Activated T-cell treated with anti-CD3 and anti-CD28 coated beads for 4 hours (primary cell): ENCODE measurements around the gene HPCAL1.

Experiments used
- DNase-seq: peaks from one replicate; pipeline ENCODE4 v3.0.0-alpha.2; 2020

The HPCAL1 gene

DNA sequence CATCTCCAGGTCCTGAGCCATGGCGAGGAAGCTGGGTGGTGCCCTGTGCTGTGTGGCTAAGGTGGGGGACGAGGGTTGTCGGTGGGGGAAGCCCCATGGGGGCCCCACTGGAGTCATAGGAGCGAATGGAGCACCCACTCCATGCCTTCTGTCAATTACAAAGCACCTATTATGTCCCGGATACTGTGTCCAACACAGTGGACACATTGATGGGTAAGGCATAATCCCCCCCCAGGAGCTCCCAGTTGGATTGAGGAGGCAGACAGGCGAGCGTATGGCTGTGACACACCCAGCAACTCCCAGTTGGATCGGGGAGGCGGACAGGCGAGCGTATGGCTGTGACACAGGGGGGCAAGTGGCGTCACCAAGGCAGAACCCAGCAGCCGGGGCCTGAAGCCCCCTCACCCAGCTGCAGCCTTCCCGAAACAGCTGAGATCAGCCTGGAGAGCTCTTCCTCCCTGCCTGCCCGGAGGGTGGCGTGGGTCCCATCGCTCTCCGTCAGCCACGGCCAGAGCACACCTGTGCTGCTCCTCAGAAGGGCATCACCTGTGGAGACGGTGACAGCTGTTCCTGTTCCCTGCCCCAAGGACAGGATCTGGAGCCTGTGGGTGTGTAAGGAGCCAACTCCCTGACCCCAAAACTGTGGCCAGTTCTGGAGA is 69.6 kb downstream of the HPCAL1 start:
- no peak for DNase-seq

DNA sequence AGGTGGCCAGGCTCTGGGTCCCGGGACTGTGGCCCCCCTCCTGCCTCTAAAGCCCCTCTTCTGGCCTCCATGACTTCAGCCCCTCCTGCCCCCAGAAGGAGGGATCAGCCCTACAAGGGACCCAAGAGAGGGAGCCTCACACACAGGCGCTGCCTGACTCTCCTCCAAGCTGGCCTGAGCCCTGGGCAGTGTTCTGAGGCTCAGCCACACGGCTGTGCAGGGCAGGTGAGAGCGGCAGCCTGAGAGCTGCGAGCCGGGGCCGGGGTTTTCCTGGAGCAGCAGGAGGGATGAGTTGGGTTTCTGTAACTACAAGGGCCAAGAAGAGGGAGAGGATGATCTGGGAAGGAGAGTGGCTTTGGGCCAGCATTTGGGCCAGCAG is 70.1 kb downstream of the HPCAL1 start:
- DNase-seq: no peak

DNA sequence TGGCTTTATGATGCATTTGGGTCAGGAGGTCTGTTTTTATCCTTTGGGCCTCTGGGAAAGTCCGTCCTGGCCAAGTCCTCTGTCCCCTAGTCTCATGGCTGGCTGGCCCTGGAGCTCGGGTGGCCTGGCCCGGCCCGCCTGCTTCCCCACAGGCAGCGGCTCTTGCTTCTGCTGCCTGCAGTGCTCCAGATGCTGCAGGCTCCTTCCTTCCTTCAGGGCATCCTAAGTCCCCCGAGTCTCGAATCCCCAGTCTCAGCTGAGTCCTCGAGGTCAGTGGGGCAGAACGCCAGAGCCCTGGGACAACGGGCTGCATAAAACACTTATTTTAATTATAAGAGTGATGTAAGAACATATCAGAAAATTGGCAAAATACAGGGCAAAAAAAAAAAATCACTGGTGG is 71.2 kb downstream of the HPCAL1 start:
- DNase-seq: no peak

DNA sequence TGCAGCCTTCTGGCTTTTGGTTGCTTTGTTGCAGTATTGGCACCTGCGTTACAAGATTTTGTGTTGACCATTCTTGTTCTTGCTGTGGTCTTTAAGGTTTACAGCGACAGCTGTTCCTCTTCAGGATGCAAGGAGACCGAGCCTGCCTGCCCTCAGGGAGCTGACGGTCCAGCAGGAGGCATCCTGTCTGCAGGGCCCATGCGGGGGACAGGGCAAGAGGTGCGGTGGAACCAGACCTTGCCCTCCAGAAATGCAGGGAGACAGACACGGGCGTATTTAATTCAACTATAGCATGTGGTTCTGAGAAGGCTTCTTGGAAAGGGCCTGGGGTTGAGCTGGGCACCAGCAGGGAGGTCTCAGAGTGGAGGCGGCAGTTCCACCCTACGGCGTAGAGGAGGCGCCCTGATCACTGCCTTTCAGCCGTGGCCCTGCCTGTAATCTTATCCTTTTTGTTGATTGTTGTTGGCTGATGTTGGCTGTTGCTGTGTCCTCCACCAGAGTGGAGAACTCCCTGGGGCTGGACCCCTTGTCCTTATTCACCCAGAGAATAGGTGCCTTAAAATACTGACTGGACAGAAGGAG is 71.7 kb downstream of the HPCAL1 start:
- no peak for DNase-seq

DNA sequence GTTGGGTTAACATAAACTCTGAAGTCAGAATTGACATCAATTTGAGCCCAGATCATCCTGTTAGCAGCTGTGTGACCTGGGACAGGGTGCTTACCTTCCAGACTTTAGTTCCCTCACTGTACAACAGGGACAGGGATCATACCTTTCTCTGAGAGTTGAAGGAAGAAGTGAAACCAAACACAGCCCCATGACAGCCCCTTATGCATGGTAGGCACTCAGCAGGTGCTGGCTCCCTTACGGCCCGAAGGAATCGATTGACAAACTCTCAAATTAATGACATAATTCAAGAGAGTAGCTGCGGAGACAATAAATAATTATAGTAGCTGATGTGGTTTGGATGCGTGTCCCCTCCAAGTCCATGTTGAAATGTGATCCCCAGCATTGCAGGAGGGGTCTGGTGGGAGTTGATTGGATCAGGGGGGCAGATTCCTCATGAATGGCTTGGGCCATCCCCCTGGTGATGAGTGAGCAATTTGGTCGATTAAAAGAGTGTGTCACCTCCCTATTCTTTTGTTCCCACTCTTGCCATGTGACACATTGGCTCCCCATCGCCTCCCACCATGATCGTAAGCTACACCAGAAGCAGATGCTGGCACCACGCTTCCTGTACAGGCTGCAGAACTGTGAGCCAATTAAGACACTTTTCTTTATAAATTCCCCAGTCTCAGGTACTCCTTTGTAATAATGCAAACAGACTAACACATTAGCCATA is 73.0 kb downstream of the HPCAL1 start:
- DNase-seq: no peak

DNA sequence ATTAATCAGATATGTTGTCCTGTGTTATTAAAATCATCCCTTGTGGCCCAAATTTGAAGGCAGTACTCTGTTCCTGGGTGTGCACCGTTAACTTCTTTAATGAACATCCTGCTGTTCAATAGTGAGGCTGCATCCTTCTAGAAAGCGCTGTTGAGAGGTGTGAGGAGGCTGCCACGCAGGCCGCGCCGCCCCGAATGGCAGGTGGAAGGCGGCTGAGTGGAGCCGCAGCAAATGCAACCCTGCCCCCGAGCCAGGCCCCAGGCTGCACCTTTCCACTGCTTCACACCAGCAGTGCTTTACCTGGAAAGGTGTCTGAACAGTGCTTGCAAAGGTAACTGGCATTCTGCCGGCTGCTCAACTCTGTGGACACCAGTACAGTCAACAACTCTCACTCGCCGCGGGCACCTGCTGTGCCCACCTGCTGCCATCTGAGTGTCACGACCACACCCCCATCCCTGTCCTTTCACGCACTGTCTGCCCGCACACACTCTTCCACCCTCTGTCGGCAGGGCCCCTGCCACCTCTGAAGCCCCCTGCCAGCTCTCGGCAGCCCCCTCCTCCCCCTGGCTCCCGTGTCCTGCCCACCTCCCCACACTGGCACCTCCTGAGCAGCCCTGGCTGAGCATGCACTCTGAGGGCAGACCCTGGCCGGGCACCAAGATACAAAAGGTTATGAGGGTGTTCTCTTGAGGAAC is 74.5 kb downstream of the HPCAL1 start:
- no peak for DNase-seq

DNA sequence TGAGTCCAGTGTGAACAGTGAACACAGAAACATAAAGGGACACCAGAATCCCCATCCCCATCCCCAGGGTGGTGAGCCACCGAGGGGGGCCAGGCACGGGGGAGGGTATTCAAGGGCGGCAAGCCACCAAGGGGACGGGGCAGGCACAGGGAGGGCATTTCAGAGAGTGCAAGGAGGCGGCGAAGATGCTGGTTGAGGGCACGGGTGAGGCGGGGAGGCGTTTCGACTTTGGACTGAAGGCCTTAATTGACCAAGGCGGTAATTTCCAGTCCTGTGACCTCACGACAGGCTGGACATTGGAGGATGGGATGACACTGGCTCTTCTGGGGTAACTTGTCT is 75.0 kb downstream of the HPCAL1 start:
- DNase-seq: no peak

DNA sequence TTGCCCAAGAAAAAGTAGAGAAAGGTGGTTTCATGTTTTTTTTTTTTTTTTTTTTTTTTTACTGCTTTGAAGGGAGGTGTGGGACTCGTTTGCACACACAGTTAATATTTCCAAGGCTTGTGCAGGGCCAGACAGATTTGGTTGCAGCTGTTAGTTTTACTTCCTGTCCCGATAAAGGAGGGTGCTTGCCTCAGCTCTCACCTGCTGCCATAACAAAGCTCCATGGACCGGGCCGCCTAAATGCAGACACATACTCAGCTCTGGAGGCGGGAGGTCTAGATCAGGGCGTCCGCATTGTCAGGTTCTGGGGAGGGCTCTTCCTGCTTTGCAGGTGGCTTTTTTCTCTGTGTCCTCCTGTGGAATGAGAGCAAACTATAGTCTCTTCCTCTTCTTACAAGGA is 75.5 kb downstream of the HPCAL1 start:
- no peak for DNase-seq

DNA sequence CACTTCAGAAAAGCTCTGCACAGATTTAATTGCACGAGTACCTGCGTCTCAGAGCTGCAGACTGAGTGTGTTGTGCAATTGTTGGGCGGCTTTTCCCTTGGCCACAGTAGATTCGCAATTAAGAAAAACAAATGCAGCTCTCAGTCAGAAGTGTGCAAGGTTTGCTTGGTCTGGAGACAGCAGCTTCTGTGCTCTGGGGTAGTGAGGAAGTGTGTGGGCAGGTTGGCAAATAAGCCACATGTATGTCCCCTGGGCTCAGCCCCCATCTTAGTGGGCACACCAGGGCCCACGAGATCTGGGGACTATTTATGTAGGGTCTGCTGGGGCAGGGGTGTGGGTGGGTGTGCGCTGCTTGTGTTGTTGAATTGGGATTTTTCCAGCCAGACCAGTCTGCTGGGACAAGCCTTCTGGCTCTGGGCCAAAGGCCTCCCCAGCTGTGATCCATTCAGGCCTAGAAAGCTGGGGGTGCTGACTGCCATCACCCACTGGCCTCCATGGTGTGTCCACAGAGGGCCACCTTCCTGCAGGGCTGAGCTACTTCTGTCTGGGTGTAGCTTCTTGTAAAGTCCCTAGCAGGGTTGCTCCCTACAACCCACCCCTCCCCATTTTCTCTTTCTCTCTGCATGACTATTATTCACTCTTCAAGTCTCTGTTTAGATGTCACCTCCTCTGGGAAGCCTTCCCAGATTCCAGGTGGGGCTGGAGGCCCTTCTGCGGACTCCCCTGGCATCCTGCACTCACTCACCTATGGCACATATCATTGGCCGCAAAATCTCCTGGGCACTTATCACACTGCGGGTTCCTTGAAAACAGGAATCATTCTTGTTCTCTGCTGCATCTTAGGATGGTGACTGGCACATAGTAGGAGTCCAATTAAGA is 77.6 kb downstream of the HPCAL1 start:
- no peak for DNase-seq

DNA sequence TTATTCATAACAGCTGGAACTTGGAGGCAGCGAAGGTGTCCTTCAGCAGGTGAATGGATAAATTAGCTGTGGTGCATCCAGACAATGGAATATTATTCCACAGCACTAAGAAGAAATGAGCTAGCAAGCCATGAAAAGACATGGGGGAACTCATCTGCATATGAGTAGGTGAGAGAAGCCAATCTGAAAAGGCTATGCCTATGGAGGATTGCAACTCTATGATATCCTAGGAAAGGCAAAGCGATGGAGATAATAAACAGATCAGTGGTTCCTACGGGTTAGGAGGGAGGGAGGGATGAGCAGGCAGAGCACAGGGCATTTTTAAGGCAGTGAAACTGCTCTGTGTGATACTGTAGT is 79.3 kb downstream of the HPCAL1 start:
- DNase-seq: no peak

DNA sequence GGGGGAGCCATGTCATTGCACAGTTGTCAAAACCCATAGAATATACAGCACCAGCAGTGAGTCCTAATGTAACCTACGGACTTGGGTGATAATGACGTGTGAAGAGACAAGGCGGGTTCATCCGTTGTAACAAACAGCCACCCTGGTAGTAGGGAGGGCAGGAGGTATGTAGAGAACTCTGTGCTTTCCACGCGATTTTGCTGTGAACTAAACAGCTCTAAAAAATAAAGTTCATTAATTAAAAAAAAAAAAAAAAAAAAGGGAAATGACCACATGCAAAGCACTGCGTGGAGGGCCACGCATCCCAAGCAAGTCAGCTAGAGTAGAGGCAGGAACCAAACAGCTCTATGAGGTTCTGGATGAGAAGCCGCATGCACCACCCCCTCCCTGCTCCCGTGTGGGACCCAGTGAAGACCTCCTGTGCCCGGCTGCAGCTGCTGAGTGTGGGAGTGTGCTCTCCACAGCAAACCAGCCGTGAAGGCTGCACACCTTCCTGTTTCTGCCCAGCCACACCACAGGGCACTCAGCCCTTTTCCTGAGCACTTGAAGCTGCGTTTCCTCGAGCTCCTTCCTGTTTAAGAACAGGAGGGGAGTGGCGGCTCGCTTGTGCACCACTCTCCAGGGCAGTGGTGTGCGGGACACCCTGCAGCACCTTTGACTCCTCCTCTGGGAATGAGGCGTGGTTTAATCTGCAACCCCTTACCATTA is 79.8 kb downstream of the HPCAL1 start:
- no peak for DNase-seq

DNA sequence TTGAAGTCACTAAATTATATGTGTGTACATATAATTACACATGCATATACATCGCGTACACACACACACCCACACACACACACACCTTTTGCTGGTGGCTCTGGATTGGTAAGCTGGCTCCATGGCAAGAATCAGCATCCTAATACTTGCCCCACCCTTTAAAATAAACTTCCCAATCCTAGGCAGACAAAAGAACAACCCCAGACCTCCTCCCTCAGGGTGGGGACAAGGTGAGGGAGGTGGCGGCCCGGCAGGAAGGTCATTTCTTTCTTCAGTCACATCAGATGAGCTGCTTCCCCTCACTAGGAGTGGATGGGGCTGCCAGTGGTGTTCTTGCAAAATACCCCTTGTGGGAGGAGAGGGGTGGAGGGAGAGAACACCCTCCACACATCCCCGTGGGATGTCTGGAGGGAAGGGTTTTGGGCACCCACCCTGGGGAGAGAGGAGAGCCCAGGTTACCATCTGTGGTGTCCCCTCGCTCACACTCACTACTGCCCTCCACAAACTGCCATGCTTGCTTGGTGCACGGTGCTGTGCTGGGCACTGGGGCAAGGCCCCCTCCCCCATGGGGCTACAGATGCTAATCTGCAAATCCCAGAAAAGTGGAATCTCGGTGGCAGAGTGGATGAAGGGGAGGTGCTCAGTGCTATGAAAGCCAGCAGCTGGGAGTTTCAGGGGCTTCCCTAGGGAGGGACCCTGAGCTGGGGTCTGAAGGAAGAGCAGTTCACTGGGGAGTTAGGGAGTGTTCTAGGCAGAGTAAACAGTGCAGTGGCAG is 81.4 kb downstream of the HPCAL1 start:
- no peak for DNase-seq

DNA sequence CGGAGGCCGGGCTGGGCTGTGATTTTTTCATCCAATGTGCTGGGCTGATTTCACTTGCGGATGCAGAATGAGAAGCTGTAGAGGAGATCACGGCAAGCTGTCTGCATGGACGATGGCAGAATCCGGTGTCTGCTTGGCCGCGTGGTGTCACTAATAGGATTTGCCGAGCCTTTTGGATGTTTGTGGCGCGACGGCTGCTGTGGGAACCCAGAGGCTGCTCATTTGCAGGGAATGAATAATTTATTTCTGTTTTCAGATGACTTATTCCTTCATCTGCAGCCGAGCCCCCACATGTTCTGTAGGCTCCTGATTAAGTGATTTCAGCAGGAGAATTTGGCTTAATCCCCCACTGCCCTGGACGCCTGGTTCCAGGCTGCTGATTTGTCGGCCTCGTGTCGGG is 82.8 kb downstream of the HPCAL1 start:
- no peak for DNase-seq

DNA sequence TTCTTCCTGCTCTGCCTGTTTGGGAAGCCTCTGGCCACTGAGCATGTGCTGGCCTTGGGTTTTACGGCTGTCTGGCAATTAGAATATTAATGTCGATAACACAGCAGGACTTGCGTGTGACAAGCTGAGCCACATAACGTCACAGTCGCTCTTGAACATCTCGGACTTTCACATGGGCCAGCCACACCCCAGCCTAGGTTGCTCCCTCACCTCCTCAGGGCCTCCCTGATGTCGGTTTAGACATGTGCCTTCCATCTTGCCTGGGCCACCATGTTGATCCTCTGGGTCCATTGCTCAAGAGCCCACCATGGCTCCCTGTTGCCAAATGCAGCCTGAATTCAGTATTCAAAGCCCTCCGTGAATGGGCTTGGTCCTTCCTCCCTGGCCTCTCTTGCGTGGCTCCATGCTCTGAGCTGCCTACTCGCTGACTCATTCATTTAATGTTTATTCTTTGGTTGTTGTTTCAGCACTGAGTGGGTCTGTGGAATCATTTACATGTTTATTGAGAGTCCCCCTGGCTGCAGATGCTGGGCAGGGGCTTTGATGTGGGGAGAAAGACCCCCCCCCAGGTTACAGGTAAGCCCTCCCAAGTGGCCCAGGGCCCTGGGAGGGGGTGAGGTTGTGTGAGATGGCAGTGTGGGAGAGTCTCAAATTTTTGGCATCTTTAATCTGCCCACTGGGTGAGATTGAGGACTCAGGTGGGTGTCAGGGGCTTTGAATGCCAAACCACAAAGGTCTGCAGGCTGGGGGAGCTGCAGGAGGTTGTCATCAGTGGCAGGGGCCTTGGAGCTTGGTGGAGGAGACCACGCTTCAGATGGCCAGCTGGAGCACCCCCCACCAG is 83.4 kb downstream of the HPCAL1 start:
- DNase-seq: no peak

DNA sequence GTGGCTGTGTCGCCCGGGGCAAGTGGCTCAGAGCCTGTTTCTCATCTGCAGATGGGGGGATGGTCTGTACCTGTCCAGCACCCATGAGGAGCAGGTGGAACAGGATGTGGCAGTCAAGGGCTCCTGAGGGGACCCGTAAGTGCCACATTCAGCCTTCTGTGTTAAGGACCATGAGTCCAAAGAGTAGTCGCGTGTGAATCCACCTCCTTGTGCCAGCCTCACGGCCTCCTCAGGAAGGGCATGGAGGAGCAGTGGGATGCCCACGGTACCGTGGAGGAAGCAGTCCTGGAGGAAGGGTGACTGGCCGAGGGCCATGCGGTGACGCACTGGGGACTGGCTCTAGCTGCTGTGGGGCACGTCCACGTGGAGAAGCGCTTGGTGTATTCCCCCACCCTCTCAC is 84.3 kb downstream of the HPCAL1 start:
- DNase-seq: no peak

DNA sequence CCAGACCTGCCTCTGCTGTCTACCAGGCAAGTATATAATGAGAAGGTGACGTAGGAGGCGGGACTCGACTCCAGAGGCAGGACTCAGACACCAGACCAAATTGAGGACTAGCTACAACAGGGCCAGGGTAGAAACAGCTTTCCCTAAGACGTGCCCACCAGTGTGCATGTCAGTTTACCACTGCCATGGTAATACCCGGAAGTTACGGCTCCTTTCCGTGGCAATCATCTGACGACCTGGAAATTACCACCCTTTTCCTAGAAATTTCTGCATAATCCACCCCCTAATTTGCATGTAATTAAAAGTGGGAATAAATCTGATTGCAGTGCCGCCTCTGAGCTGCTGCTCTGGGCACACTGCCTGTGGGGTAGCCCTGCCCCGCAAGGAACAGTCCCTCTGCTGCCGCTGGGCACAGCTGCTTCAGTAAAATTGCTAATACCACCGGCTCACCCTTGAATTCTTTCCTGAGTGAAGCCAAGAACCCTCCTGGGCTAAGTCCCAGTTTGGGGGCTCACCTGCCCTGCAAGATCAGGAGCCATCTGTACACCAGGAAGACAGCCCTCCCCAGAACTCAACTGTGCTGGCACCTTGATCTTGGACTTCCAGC is 86.4 kb downstream of the HPCAL1 start:
- DNase-seq: no peak

DNA sequence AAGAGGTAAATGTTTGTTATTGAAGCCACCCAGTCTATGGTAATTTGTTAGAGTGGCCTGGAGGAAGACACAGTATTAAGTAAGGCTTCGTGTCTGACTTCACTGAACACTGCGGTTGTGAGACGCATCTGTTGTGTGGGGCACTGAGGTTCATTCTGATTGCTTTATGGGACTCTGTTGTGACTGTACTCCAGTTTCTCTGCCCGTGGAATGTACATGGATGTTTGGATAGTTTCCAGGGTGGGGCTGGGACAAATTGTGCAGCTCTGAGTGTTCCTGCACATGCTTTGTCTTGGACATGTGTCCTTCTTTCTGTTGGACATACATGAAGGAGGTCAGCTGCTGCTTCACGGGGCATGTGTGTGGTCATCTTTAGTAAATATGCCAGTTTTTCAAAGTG is 86.9 kb downstream of the HPCAL1 start:
- no peak for DNase-seq

DNA sequence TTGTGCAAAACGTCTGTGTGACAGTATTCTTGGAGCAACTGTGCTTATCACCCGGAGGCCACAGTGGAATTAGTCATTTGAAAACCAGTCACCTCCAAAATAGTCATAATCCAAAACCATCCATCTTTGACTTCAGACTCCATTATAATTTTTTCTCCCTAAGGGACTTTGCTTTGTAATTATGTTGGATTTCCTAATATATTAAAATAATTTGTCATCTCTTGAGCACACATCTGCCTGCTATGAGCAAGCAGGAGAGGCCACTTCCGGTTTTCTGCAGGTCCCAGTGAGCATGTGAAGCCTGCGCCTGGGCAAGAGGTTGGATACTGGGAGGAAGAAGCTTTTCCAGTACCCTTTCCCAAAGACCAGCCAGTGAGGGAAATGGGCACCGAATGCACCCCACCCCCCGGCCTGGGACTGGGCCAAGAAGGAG is 87.7 kb downstream of the HPCAL1 start:
- DNase-seq: no peak

DNA sequence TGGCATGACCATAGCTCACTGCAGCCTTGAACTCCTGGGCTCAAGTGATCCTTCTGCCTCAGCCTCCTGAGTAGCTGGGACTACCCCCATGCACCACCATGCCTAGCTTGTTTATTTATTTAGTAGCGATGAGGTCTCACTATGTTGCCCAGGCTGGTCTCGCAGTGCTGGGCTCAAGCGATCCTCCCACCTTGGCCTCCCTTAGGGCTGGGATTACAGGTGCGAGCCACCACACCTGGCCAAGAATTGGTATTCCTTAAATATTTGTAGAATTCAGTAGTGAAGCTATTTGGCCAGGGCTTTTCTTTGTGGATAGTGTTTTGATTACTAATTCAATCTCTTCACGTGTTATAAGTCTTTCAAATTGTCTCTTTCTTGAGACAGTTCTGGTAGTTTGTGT is 89.4 kb downstream of the HPCAL1 start:
- no peak for DNase-seq

DNA sequence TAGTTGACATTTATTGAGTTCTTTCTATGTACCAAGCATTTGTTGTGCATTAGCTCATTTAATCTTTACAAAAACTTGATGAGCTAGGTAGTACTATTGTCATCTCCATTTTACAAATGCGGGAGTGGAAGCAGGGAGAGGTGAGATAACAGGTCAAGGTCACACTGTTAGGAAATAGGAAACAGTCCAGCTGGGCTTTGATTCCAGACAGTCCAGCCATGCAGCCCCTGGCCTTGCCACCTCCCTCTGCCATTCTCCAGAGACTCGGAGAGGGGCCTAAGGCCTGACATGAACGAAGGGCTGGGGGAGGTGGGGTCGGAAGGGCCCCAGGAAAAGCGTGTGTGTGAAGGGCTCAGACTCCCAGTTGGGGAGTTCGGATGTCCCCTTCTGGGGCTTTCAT is 89.8 kb downstream of the HPCAL1 start:
- DNase-seq: no peak
